ENCODE results near the gene OR6C70. TPM values are rescaled to one million over a fixed set of nuclear protein-coding genes. Genes with fewer than 3 reads are reported as not detected.
"Not testable (repeated sequence)": the region's sequence is repeated elsewhere in the genome, so short reads cannot be mapped to it uniquely, and the experiment has no call there.

The OR6C70 gene
- total and polyA plus RNA-seq, 2 of the 13 experiments (the other 11 are each of a cell fraction or from before 2014, with no cell fraction given), result not detected

DNA sequence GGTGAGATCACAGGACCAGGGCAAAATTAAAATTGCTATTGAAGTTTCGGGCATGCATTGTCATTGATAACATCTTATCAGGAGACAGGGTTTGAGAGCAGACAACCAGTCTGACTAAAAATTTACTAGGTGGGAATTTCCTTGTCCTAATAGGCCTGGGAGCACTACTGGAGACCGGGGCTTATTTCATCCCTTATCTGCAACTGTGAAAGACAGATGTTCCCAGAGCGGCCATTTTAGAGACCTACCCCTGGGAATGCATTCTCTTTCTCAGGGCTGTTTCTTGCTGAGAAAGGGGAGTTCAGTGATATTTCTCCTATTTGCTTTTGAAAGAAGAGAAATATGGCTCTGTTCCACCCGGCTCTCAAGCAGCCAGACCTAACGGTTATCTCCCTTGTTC is 28.7 kb downstream of the OR6C70 start:
- H3K4me1 ChIP-seq (ENCODE audit: insufficient read depth, low read length); CTCF ChIA-PET (ENCODE audit: low intra/inter-chr PET ratio, low total read pairs); H3K79me2 ChIP-seq (ENCODE audit: insufficient read depth, low read length); H4K20me1 ChIP-seq (ENCODE audit: insufficient read depth, low read length); H3K4me3 ChIP-seq (replicated peaks in 1 of 3; ENCODE audit: insufficient read depth in 1 of 3, low read depth in 2 of 3, low read length in 3 of 3); H3K27ac ChIP-seq (ENCODE audit: extremely low read length, insufficient read depth, low read length); H3K36me3 ChIP-seq (replicated peaks in 1 of 2; ENCODE audit: control insufficient read depth in 1 of 2, insufficient read depth in 2 of 2, low read length in 2 of 2); H3K9ac ChIP-seq (ENCODE audit: insufficient read depth, low read depth, low read length); H3K9me3 ChIP-seq (ENCODE audit: low read length); BruUV-seq (replicated peaks); H3K4me2 ChIP-seq (ENCODE audit: low read depth, low read length); FAIRE-seq; DNase-seq (ENCODE audit: low spot score); ATAC-seq; H2AFZ ChIP-seq (ENCODE audit: low read length); intact Hi-C loops (cut with micrococcal nuclease; ENCODE audit: unreplicated experiment); H3K27me3 ChIP-seq (ENCODE audit: control insufficient read depth in 1 of 2, insufficient read depth in 2 of 2, low read length in 2 of 2); POLR2A ChIA-PET: not testable (repeated sequence)
- WGBS (ENCODE audit: low lambda C conversion rate), result 30% methylated on average over 5 of the region's 5 CpGs
- in situ Hi-C loops (cut with HindIII; ENCODE audit: extremely low pct_ligation_motif_present, low pct_unique_long_range_greater_than_20kb), result loop anchor here (25.0 kb wide), 1 partner anchor 254 kb away; no protein-coding TSS in a partner anchor

- H3K36me3 ChIP-seq (replicated peaks in 1 of 2; ENCODE audit: control insufficient read depth in 1 of 2, insufficient read depth in 2 of 2, low read length in 2 of 2), result no peaks in the 10 kb centered on the region
- H3K27me3 ChIP-seq (ENCODE audit: control insufficient read depth in 1 of 2, insufficient read depth in 2 of 2, low read length in 2 of 2), result no peaks in the 10 kb centered on the region
- intact Hi-C loops (cut with micrococcal nuclease; ENCODE audit: unreplicated experiment), result no loop called here
- DNase-seq (ENCODE audit: low spot score) (no peak), ATAC-seq (no peak), FAIRE-seq (no peak)
- no TSS peak for BruUV-seq (replicated peaks)
- in situ Hi-C loops (cut with HindIII; ENCODE audit: extremely low pct_ligation_motif_present, low pct_unique_long_range_greater_than_20kb), result loop anchor here (25.0 kb wide), 1 partner anchor 241 kb away; no protein-coding TSS in a partner anchor
- H3K4me3 ChIP-seq (replicated peaks in 1 of 3; ENCODE audit: insufficient read depth in 1 of 3, low read depth in 2 of 3, low read length in 3 of 3), result no peak overlapping the region
- CTCF ChIA-PET (ENCODE audit: low intra/inter-chr PET ratio, low total read pairs), result no interaction called here
- H3K4me2 ChIP-seq (ENCODE audit: low read depth, low read length), result no peak overlapping the region
- H3K79me2 ChIP-seq (ENCODE audit: insufficient read depth, low read length), result no peaks in the 10 kb centered on the region
- no peak overlapping the region for H3K9ac ChIP-seq (ENCODE audit: insufficient read depth, low read depth, low read length)
- no peaks in the 10 kb centered on the region for H3K9me3 ChIP-seq (ENCODE audit: low read length)
- H2AFZ ChIP-seq (ENCODE audit: low read length), result no peak overlapping the region
- no peaks in the 10 kb centered on the region for H3K4me1 ChIP-seq (ENCODE audit: insufficient read depth, low read length)
- H3K27ac ChIP-seq (ENCODE audit: extremely low read length, insufficient read depth, low read length), result no peak overlapping the region
- 2% methylated on average over 1 of the region's 1 CpG for WGBS (ENCODE audit: low lambda C conversion rate)
- POLR2A ChIA-PET, result no interaction called here
- H4K20me1 ChIP-seq (ENCODE audit: insufficient read depth, low read length), result no peaks in the 10 kb centered on the region
- TF ChIP-seq ZNF407 (CRISPR knock-in tag; IDR thresholded peaks at IDR 0.05; ENCODE audit: not compliant biosample characterization) (no peak), PHF20 (CRISPR knock-in tag; IDR thresholded peaks at IDR 0.05) (no peak), TSC22D2 (CRISPR knock-in tag; IDR thresholded peaks at IDR 0.05; ENCODE audit: borderline replicate concordance) (no peak), MEIS1 (CRISPR knock-in tag; IDR thresholded peaks at IDR 0.05; ENCODE audit: borderline replicate concordance) (no peak)
- TF ChIP-seq, protein P1, sequence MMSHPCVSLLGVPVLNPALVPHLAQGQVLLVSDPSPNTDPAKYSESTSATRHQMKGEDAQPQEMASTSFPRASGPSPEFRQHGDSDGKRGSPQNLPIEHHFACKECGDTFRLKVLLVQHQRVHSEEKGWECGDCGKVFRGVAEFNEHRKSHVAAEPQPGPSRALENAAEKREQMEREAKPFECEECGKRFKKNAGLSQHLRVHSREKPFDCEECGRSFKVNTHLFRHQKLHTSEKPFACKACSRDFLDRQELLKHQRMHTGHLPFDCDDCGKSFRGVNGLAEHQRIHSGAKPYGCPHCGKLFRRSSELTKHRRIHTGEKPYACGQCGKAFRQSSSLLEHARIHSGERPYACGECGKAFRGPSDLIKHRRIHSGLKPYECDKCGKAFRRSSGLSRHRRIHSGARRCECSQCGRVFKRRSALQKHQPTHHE (CRISPR knock-in tag; IDR thresholded peaks at IDR 0.05; ENCODE audit: borderline replicate concordance), result no peak
These were observed 41.4 kb downstream of the OR6C70 start for GRCh38 chr12:55428331-55429243.
